B cell (primary cell): Measurements from ENCODE around the gene CPOX. TPM values are rescaled to one million over a fixed set of nuclear protein-coding genes. Genes with fewer than 3 reads are reported as not detected.

Experiments used
- ATAC-seq: fragments of 200-7000 bp; cut with Tn5 transposase; one replicate; pipeline ENCODE4 v1.10.0; 2021; ENCODE audit warnings: low read depth, mild to moderate bottlenecking, moderate number of reproducible peaks, moderate library complexity
- CTCF ChIA-PET: fragments of 350-600 bp; sonication (Branson Sonifier 250); formaldehyde crosslinking; loops from one replicate; lab custom pipeline; 2021; ENCODE audit warnings: antibody characterized with exemption, inconsistent platforms; lab: Charles Lee
- POLR2A ChIA-PET: fragments of 350-600 bp; sonication (Branson Sonifier 250); formaldehyde crosslinking; loops from one replicate; lab custom pipeline; 2021; ENCODE audit warnings: antibody characterized with exemption; lab: Charles Lee
- DNase-seq: peaks from one replicate; pipeline ENCODE4 v3.0.0; 2013
- H2AFZ ChIP-seq: 2 replicates; pipeline ENCODE4 v1.6.1; 2012; ENCODE audit warnings: mild to moderate bottlenecking, low read depth, low read length; ENCODE audit not compliant: insufficient read depth, poor library complexity, severe bottlenecking
- H3K27ac ChIP-seq, 2 donors: 1 replicate in 1 of 2; 2 replicates in 1 of 2; pipeline ENCODE4 v1.5.1; 2012 to 2013; ENCODE audit warnings: low read length in 2 of 2, mild to moderate bottlenecking in 2 of 2, moderate library complexity in 1 of 2
- H3K27me3 ChIP-seq, 4 experiments: fragments of 200-600 bp in 1 of 4; sonication (generic) in 1 of 4; replicated peaks in 1 of 4; 1 replicate in 2 of 4; 2 replicates in 2 of 4; pipeline versions ENCODE4 v1.6.1 to v1.7.0; 2013 to 2016; ENCODE audit warnings: low read length in 3 of 4, mild to moderate bottlenecking in 2 of 4, mixed read lengths in 1 of 4, moderate library complexity in 1 of 4; ENCODE audit not compliant: insufficient read depth in 4 of 4, control insufficient read depth in 3 of 4; ENCODE audit errors: control extremely low read depth in 1 of 4
- H3K36me3 ChIP-seq, 2 experiments: replicated peaks in 1 of 2; 1 replicate in 1 of 2; 2 replicates in 1 of 2; pipeline versions ENCODE4 v1.6.1 to v1.7.1; 2013; ENCODE audit warnings: low read length in 1 of 2; ENCODE audit not compliant: insufficient read depth in 2 of 2, control insufficient read depth in 1 of 2; ENCODE audit errors: control extremely low read depth in 1 of 2, extremely low read depth in 1 of 2
- H3K4me1 ChIP-seq, 2 donors: fragments of 200-600 bp in 1 of 2; sonication (generic) in 1 of 2; 1 replicate in 1 of 2; 2 replicates in 1 of 2; pipeline versions ENCODE4 v1.5.1 to v1.6.1; 2013 to 2017; ENCODE audit warnings: low read length in 2 of 2; ENCODE audit not compliant: control insufficient read depth in 2 of 2, insufficient read depth in 2 of 2
- H3K4me2 ChIP-seq: replicated peaks from 2 replicates; pipeline ENCODE3; 2012; ENCODE audit warnings: mild to moderate bottlenecking, low read depth, low read length; ENCODE audit not compliant: poor library complexity, severe bottlenecking
- H3K4me3 ChIP-seq, 5 experiments: fragments of 200-600 bp in 1 of 5; sonication (generic) in 1 of 5; 1 replicate in 3 of 5; 2 replicates in 2 of 5; pipeline versions ENCODE4 v1.5.1 to v1.7.0; 2011 to 2016; ENCODE audit warnings: low read length in 4 of 5, mild to moderate bottlenecking in 4 of 5, low read depth in 2 of 5, control low read depth in 1 of 5, moderate library complexity in 1 of 5; ENCODE audit not compliant: insufficient read depth in 1 of 5; ENCODE audit errors: control extremely low read depth in 1 of 5, extremely low read depth in 1 of 5
- H3K79me2 ChIP-seq: fragments of 200-600 bp; sonication (generic); one replicate; pipeline ENCODE4 v1.6.0; 2016; ENCODE audit warnings: low read length; ENCODE audit not compliant: control insufficient read depth, insufficient read depth
- H3K9ac ChIP-seq: fragments of 200-600 bp; sonication (generic); 2 replicates; pipeline ENCODE4 v1.6.1; 2017; ENCODE audit warnings: mild to moderate bottlenecking, low read length, moderate library complexity
- H3K9me3 ChIP-seq, 3 donors: one replicate each; pipeline versions ENCODE4 v1.6.1 to v1.7.1; 2013; ENCODE audit warnings: low read length in 2 of 3; ENCODE audit not compliant: control insufficient read depth in 2 of 3, insufficient read depth in 1 of 3; ENCODE audit errors: control extremely low read depth in 1 of 3
- H4K20me1 ChIP-seq: 2 replicates; pipeline ENCODE4 v1.6.0; 2012; ENCODE audit warnings: mild to moderate bottlenecking, low read length; ENCODE audit not compliant: insufficient read depth, control insufficient read depth, poor library complexity, severe bottlenecking
- H3K27ac Mint-ChIP-seq: one replicate; pipeline ENCODE4 v1.8.0; 2021; ENCODE audit warnings: mixed read lengths
- H3K27me3 Mint-ChIP-seq: one replicate; pipeline ENCODE4 v1.8.0; 2021; ENCODE audit warnings: mixed read lengths
- H3K4me1 Mint-ChIP-seq: one replicate; pipeline ENCODE4 v1.8.0; 2021; ENCODE audit warnings: mixed read lengths
- H3K4me3 Mint-ChIP-seq: one replicate; pipeline ENCODE4 v1.8.0; 2021; ENCODE audit warnings: mixed read lengths
- H3K9me3 Mint-ChIP-seq: one replicate; pipeline ENCODE4 v1.8.0; 2022; ENCODE audit warnings: mixed read lengths; ENCODE audit not compliant: insufficient read depth
- EZH2 ChIP-seq: IDR thresholded peaks from 2 replicates; pipeline ENCODE4 v1.6.1; 2012; ENCODE audit warnings: borderline replicate concordance, low read depth, mild to moderate bottlenecking, moderate library complexity, low read length; ENCODE audit not compliant: insufficient read depth, poor library complexity, severe bottlenecking
- WGBS: methylation state at CpG from one replicate; pipeline ENCODE4 v1.1.5; 2013; ENCODE audit warnings: missing lambda C conversion rate; ENCODE audit not compliant: insufficient coverage; 5-methylcytosine and 5-hydroxymethylcytosine counted together
- intact Hi-C: fragments of 100-400 bp; cut with micrococcal nuclease; formaldehyde crosslinking; loops from one replicate; pipeline ENCODE4 v1.10.0; 2022
- polyA plus RNA-seq: library from polyadenylated mRNA; depleted of rRNA; stranded (reverse); fragments of >200 nt; gene quantifications from 2 replicates; pipeline ENCODE4 v1.2.3, GENCODE V29; 2012
- total RNA-seq, 2 donors: library from RNA; stranded (reverse); fragments of 120-200 nt in 1 of 2; gene quantifications; 1 replicate in 1 of 2; 2 replicates in 1 of 2; pipeline versions ENCODE4 v1.2.3 to v1.2.4, GENCODE V29; 2013 to 2022
- TF ChIP-seq, protein P1 (sequence below): fragments of 200-600 bp; IDR thresholded peaks from one replicate; pipeline ENCODE4 v1.8.0; 2022; ENCODE audit warnings: antibody characterized with exemption, mild to moderate bottlenecking

The CPOX gene
- total and polyA plus RNA-seq, 2 donors (not counting 1 experiment from before 2014, with no cell fraction given): 6.8 to 17.5 TPM

DNA sequence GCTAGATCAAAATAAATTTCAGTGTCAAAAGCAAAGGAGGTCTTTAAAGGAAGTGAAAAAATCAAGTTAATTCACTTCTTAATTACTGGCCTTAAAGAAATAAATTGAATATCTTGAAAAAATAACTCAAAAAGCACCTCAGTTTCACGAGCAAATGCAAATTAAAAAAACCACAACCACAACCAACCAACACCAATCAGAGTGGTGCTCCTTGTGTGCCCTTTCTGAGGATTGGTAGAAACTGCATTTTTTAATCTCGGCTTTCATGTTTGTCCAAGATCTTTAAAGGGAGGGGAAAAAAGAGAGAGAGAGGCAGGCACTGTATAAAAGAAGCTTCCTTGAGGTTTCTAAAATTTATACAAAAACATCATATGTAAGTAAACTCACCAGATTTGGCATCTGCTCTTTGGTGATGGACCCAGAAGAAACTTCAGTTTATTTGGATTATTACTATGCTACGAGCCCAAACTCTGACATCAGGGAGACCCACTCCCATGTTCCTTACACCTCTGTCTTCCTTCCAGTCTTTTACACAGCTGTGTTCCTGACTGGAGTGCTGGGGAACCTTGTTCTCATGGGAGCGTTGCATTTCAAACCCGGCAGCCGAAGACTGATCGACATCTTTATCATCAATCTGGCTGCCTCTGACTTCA, 61.7 kb downstream of the CPOX start, which contains the start of gene GPR15:
Gene GPR15, plus strand, starts transcription at position 357 of the 653 bp plus-strand sequence. Its CDS starts 56 bp downstream, at position 413.
- Histone ChIP-seq H3K36me3 (no peaks in the 10 kb centered on the region), H3K4me2 (peak within 1 kb of the TSS; percentile 16), H3K9ac (peak within 1 kb of the TSS; percentile 20), H2AFZ (peak within 1 kb of the TSS; percentile 0), H4K20me1 (no peaks in the 10 kb centered on the region), H3K4me3 (peak within 1 kb of the TSS in 3 of 5 experiments; percentile 35 to 40 (median 39)), H3K4me1 (no peaks in the 10 kb centered on the region), H3K9me3 (no peaks in the 10 kb centered on the region), H3K27ac (no peak within 1 kb of the TSS), H3K27me3 (no peaks in the 10 kb centered on the region), H3K79me2 (no peaks in the 10 kb centered on the region)
- Mint-ChIP-seq H3K27ac (peak within 1 kb of the TSS; percentile 62), H3K4me3 (peak within 1 kb of the TSS; percentile 55), H3K9me3 (no peaks in the 10 kb centered on the region), H3K4me1 (peaks cover 6% of the 10 kb centered on the region), H3K27me3 (peaks cover 3% of the 10 kb centered on the region)
- POLR2A ChIA-PET: no interaction called here
- 86% methylated on average over 1 of the region's 7 CpGs for WGBS
- TF ChIP-seq EZH2: no peak
- TF ChIP-seq, protein P1, sequence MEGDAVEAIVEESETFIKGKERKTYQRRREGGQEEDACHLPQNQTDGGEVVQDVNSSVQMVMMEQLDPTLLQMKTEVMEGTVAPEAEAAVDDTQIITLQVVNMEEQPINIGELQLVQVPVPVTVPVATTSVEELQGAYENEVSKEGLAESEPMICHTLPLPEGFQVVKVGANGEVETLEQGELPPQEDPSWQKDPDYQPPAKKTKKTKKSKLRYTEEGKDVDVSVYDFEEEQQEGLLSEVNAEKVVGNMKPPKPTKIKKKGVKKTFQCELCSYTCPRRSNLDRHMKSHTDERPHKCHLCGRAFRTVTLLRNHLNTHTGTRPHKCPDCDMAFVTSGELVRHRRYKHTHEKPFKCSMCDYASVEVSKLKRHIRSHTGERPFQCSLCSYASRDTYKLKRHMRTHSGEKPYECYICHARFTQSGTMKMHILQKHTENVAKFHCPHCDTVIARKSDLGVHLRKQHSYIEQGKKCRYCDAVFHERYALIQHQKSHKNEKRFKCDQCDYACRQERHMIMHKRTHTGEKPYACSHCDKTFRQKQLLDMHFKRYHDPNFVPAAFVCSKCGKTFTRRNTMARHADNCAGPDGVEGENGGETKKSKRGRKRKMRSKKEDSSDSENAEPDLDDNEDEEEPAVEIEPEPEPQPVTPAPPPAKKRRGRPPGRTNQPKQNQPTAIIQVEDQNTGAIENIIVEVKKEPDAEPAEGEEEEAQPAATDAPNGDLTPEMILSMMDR: no peak
- intact Hi-C loops: no loop called here
- CTCF ChIA-PET: interaction anchor here (1.0 kb wide), 1 partner anchor 70 kb away, joined by 4 read pairs; no protein-coding TSS in a partner anchor
- DNase-seq (no peak), ATAC-seq (no peak)

- POLR2A ChIA-PET: no interaction called here
- H3K9ac ChIP-seq: no peak overlapping the region
- H3K9me3 Mint-ChIP-seq: no peaks in the 10 kb centered on the region
- H3K27me3 ChIP-seq: no peaks in the 10 kb centered on the region
- H3K27ac ChIP-seq: no peak overlapping the region
- no peaks in the 10 kb centered on the region for H3K9me3 ChIP-seq
- H3K4me3 ChIP-seq: no peak overlapping the region
- WGBS: no CpG with 5 or more reads among the region's 2 CpGs
- TF ChIP-seq, protein P1: no peak
- TF ChIP-seq EZH2: no peak
- H3K4me2 ChIP-seq: no peak overlapping the region
- no peak for DNase-seq
- H3K4me1 ChIP-seq: no peaks in the 10 kb centered on the region
- no peak overlapping the region for H2AFZ ChIP-seq
- peaks cover 3% of the 10 kb centered on the region for H3K27me3 Mint-ChIP-seq
- no peak overlapping the region for H3K27ac Mint-ChIP-seq
- CTCF ChIA-PET: interaction anchor here (0.6 kb wide), 1 partner anchor 1262 kb away, joined by 3 read pairs; no protein-coding TSS in a partner anchor
- intact Hi-C loops: no loop called here
- H3K79me2 ChIP-seq: no peaks in the 10 kb centered on the region
- peaks cover 3% of the 10 kb centered on the region for H3K4me1 Mint-ChIP-seq
- no peak for ATAC-seq
- H3K4me3 Mint-ChIP-seq: no peak overlapping the region
- H3K36me3 ChIP-seq: no peaks in the 10 kb centered on the region
- H4K20me1 ChIP-seq: no peaks in the 10 kb centered on the region
Measured at GRCh38 chr3:98530676-98531075, 62.7 kb downstream of the CPOX start.
